A549 (cell line): ENCODE measurements around the gene PRR19. TPM values are rescaled to one million over a fixed set of nuclear protein-coding genes. Genes with fewer than 3 reads are reported as not detected.
"Not testable (repeated sequence)": the region's sequence is repeated elsewhere in the genome, so short reads cannot be mapped to it uniquely, and the experiment has no call there.

Experiments
- ATAC-seq, 2 experiments: fragments of 200-7000 bp in 1 of 2; fragments of >200 bp in 1 of 2; cut with Nextera tagmentation in 1 of 2; cut with Tn5 transposase in 1 of 2; 3 replicates each; pipeline versions ENCODE4 v1.8.0 to v1.9.1; 2018 to 2020; ENCODE audit warnings: mild to moderate bottlenecking in 1 of 2, moderate library complexity in 1 of 2
- CTCF ChIA-PET: fragments of 300-600 bp; sonication (Branson Sonifier 250); formaldehyde crosslinking; extraction: SDS; loops from one replicate; lab custom pipeline; 2021; ENCODE audit warnings: antibody characterized with exemption, inconsistent platforms; lab: Yijun Ruan, JAX
- POLR2A ChIA-PET: fragments of 350-600 bp; formaldehyde crosslinking; extraction: SDS; loops from one replicate; lab custom pipeline; 2021; ENCODE audit warnings: antibody characterized with exemption, inconsistent platforms; lab: Yijun Ruan, JAX
- DNase-seq, 2 experiments: peaks; one replicate each; pipeline versions ENCODE4 v3.0.0 to v3.0.0-alpha.2; 2011 to 2016; ENCODE audit warnings: low read depth in 1 of 2, low spot score in 1 of 2
- FAIRE-seq: peaks from 2 replicates; lab custom pipeline; 2011; peaks lifted over from hg19 to GRCh38; lab: Jason Lieb, UNC
- H3K27ac ChIP-seq, 2 experiments: fragments of >200 bp; sonication (Bioruptor Twin); formaldehyde crosslinking; 3 replicates each; pipeline ENCODE4 v1.5.1; 2016 to 2017
- H3K4me1 ChIP-seq: fragments of >200 bp; sonication (Bioruptor Twin); formaldehyde crosslinking; 3 replicates; pipeline ENCODE4 v1.6.1; 2016
- H3K4me2 ChIP-seq: fragments of >200 bp; sonication (Bioruptor Twin); formaldehyde crosslinking; 3 replicates; pipeline ENCODE4 v1.6.1; 2016
- H3K4me3 ChIP-seq: fragments of >200 bp; sonication (Bioruptor Twin); formaldehyde crosslinking; 3 replicates; pipeline ENCODE4 v1.5.1; 2016
- H3K9me3 ChIP-seq: fragments of >200 bp; sonication (Bioruptor Twin); formaldehyde crosslinking; 3 replicates; pipeline ENCODE4 v1.6.1; 2016
- CEBPB ChIP-seq, 2 experiments: fragments of >200 bp in 1 of 2; sonication (Bioruptor Twin) in 1 of 2; formaldehyde crosslinking in 1 of 2; IDR thresholded peaks; 2 replicates each; pipeline ENCODE4 v1.6.1; 2012 to 2016
- CTCF ChIP-seq: fragments of >200 bp; sonication (Bioruptor Twin); formaldehyde crosslinking; IDR thresholded peaks from 3 replicates; pipeline ENCODE4 v1.5.1; 2016
- FOSL2 ChIP-seq, 2 experiments: fragments of 450-650 bp in 1 of 2; fragments of >200 bp in 1 of 2; sonication (Bioruptor Twin) in 1 of 2; formaldehyde crosslinking; IDR thresholded peaks; 2 replicates each; pipeline versions ENCODE4 v1.5.0 to v1.6.1; 2016 to 2020; ENCODE audit warnings: mild to moderate bottlenecking in 1 of 2, moderate library complexity in 1 of 2
- HOXA7 ChIP-seq: fragments of 250-450 bp; sonication (Bioruptor Pico); IDR thresholded peaks from 2 replicates; pipeline ENCODE4 v1.5.0; 2020; ENCODE audit warnings: mild to moderate bottlenecking, moderate library complexity
- HOXB13 ChIP-seq: fragments of 250-450 bp; sonication (Bioruptor Pico); IDR thresholded peaks from 2 replicates; pipeline ENCODE4 v1.5.0; 2020; ENCODE audit warnings: low read depth, mild to moderate bottlenecking, moderate library complexity
- HOXB5 ChIP-seq: fragments of 250-450 bp; sonication (Bioruptor Pico); IDR thresholded peaks from 2 replicates; pipeline ENCODE4 v1.5.0; 2020; ENCODE audit warnings: mild to moderate bottlenecking, moderate library complexity
- MAX ChIP-seq: IDR thresholded peaks from 2 replicates; pipeline ENCODE4 v1.6.1; 2012
- NPAS2 ChIP-seq: fragments of 250-450 bp; sonication (Bioruptor Pico); IDR thresholded peaks from 2 replicates; pipeline ENCODE4 v1.8.0; 2022; ENCODE audit warnings: mild to moderate bottlenecking, moderate library complexity, borderline replicate concordance
- PBX3 ChIP-seq: IDR thresholded peaks from 2 replicates; pipeline ENCODE4 v1.6.1; 2012
- REST ChIP-seq: fragments of 200-600 bp; sonication (generic); IDR thresholded peaks from 2 replicates; pipeline ENCODE4 v1.6.1; 2016; ENCODE audit warnings: antibody characterized with exemption, mild to moderate bottlenecking, moderate library complexity
- TP53 ChIP-seq: fragments of 250-450 bp; sonication (Bioruptor Pico); IDR thresholded peaks from 2 replicates; pipeline ENCODE4 v1.5.0; 2021; ENCODE audit warnings: mild to moderate bottlenecking, moderate library complexity
- WGBS: methylation state at CpG from one replicate; pipeline ENCODE4 v1.1.6; 2017; ENCODE audit errors: missing lambda C conversion rate; 5-methylcytosine and 5-hydroxymethylcytosine counted together
- polyA plus RNA-seq, 4 experiments: library from polyadenylated mRNA; depleted of rRNA in 3 of 4; stranded (reverse); fragments of >200 nt; fragmentation: RNase III in 1 of 4; extraction: RNeasy Plus Mini Kit Qiagen cat#74134 plus additional on column Dnase treatment in 1 of 4; gene quantifications; 2 replicates in 3 of 4; 3 replicates in 1 of 4; pipeline ENCODE4 v1.2.3, GENCODE V29; 2011 to 2017

The PRR19 gene
- polyA plus RNA-seq, 2 of the 4 experiments (the other 2 are of a cell fraction), result 1.1 to 4.5 TPM

- 92% methylated on average over 3 of the region's 3 CpGs for WGBS
- H3K4me3 ChIP-seq, result no peak overlapping the region
- POLR2A ChIA-PET, result no interaction called here
- no peaks in the 10 kb centered on the region for H3K9me3 ChIP-seq
- no peak overlapping the region for H3K4me2 ChIP-seq
- DNase-seq (no peak), ATAC-seq (peak; percentile 30 to 41; a peak in 5 of 6 replicates)
- H3K4me1 ChIP-seq, result peaks cover 12% of the 10 kb centered on the region
- no peak overlapping the region for H3K27ac ChIP-seq
- TF ChIP-seq HOXB13 (CRISPR knock-in tag) (no peak), FOSL2 (IDR thresholded peaks at IDR 0.05) (no peak), FOSL2 (CRISPR knock-in tag; IDR thresholded peaks at IDR 0.05) (peak; percentile 82)
- TF ChIP-seq, all 56 proteins: peak for 1
- no peak for FAIRE-seq
- CTCF ChIA-PET, result interaction anchor here (0.6 to 3.7 kb wide), 7 partner anchors 9 to 281 kb away, joined by 3 to 45 read pairs (median 6); no protein-coding TSS in a partner anchor
These were observed 40.2 kb upstream of the PRR19 start for GRCh38 chr19:42261763-42262162.

GRCh38 chr19:42266105-42266504 lies 35.8 kb upstream of the PRR19 start:
- H3K9me3 ChIP-seq, DNase-seq, ATAC-seq, H3K27ac ChIP-seq, H3K4me2 ChIP-seq, POLR2A ChIA-PET, H3K4me3 ChIP-seq, FAIRE-seq: not testable (repeated sequence)
- H3K4me1 ChIP-seq, result peaks cover 24% of the 10 kb centered on the region
- CTCF ChIA-PET, result interaction anchor here (0.6 to 2.6 kb wide), 6 partner anchors 9 to 30 kb away, joined by 3 to 17 read pairs (median 10); no protein-coding TSS in a partner anchor
- 86% methylated on average over 4 of the region's 4 CpGs for WGBS

GRCh38 chr19:42266928-42267603 lies 34.9 kb upstream of the PRR19 start:
- not testable (repeated sequence) for DNase-seq, FAIRE-seq, H3K4me3 ChIP-seq, ATAC-seq, H3K9me3 ChIP-seq
- TF ChIP-seq CEBPB (IDR thresholded peaks at IDR 0.05), result peak; percentile 39 to 71; a peak in 3 of 4 replicates
- CTCF ChIA-PET, result interaction anchor here (0.6 to 2.6 kb wide), 8 partner anchors 10 to 44 kb away, joined by 3 to 17 read pairs (median 4); no protein-coding TSS in a partner anchor
- Histone ChIP-seq H3K4me1 (peaks cover 28% of the 10 kb centered on the region), H3K4me2 (peak overlapping the region; percentile 87), H3K27ac (peak overlapping the region; percentile 87 to 94)
- POLR2A ChIA-PET, result interaction anchor here (1.6 kb wide), 1 partner anchor 24 kb away, joined by 5 read pairs; the partner anchor contains the start of gene GSK3A
- 92% methylated on average over 25 of the region's 25 CpGs for WGBS

GRCh38 chr19:42267644-42268141 lies 34.2 kb upstream of the PRR19 start:
- H3K4me2 ChIP-seq, result peak overlapping the region; percentile 87
- DNase-seq, result no peak
- 17% methylated on average over 13 of the region's 13 CpGs for WGBS
- no peaks in the 10 kb centered on the region for H3K9me3 ChIP-seq
- H3K4me1 ChIP-seq, result peaks cover 28% of the 10 kb centered on the region
- peak; percentile 3; a peak in 5 of 6 replicates for ATAC-seq
- POLR2A ChIA-PET, result interaction anchor here (1.6 kb wide), 1 partner anchor 25 kb away, joined by 5 read pairs; the partner anchor contains the start of gene GSK3A
- CTCF ChIA-PET, result interaction anchor here (1.2 to 2.6 kb wide), 6 partner anchors 9 to 45 kb away, joined by 3 to 17 read pairs (median 5); no protein-coding TSS in a partner anchor
- peak; percentile 93 for FAIRE-seq
- TF ChIP-seq HOXA7 (CRISPR knock-in tag) (no peak), NPAS2 (CRISPR knock-in tag) (no peak), CTCF (no peak), PBX3 (no peak; the same call in 1 of the 2 replicates), REST (no peak), HOXB5 (CRISPR knock-in tag) (0 out of 2 replicates have a peak, but pooled peaks have one; percentile 45), MAX (no peak), TP53 (CRISPR knock-in tag) (peak; percentile 83)
- TF ChIP-seq, all 56 proteins: peak for 2
- H3K4me3 ChIP-seq, result peak overlapping the region; percentile 51
- peak overlapping the region; percentile 87 to 94 for H3K27ac ChIP-seq
